GM19463 (cell line): ENCODE measurements around the gene NKAPD1.
"Not testable (repeated sequence)": the region's sequence is repeated elsewhere in the genome, so short reads cannot be mapped to it uniquely, and the experiment has no call there.

Source experiments
- ATAC-seq: cut with Tn5 transposase; IDR thresholded peaks from one replicate; pipeline ENCODE4 v1.9.1; 2021; ENCODE audit warnings: mild to moderate bottlenecking, moderate library complexity; ENCODE audit not compliant: unreplicated experiment

Gene NKAPD1

GRCh38 chr11:112085822-112086421 lies 11.8 kb downstream of the NKAPD1 start:
- peak; percentile 27 for ATAC-seq

GRCh38 chr11:112086422-112087191 lies 12.5 kb downstream of the NKAPD1 start, which contains the start of the genes SDHD and TIMM8B:
SDHD (plus strand) TSS chr11:112086873; CDS start chr11:112086908, 35 bp downstream.
TIMM8B (minus strand) TSS chr11:112086756; CDS start chr11:112086723, 33 bp downstream.
- ATAC-seq: peak; percentile 92

- ATAC-seq: no peak
These were observed 13.1 kb downstream of the NKAPD1 start for GRCh38 chr11:112087212-112087611.

GRCh38 chr11:112095302-112095701 lies 21.2 kb downstream of the NKAPD1 start:
- not testable (repeated sequence) for ATAC-seq

- no peak for ATAC-seq
These were observed 22.1 kb downstream of the NKAPD1 start for GRCh38 chr11:112096194-112096593.

GRCh38 chr11:112097734-112098528 lies 23.8 kb downstream of the NKAPD1 start:
- no peak for ATAC-seq

- no peak for ATAC-seq
These were observed 26.4 kb downstream of the NKAPD1 start for GRCh38 chr11:112100462-112100861.

GRCh38 chr11:112103446-112103845 lies 29.3 kb downstream of the NKAPD1 start:
- ATAC-seq: no peak

- ATAC-seq: no peak
These were observed 32.0 kb downstream of the NKAPD1 start for GRCh38 chr11:112106070-112106469.

GRCh38 chr11:112113539-112114457 lies 39.7 kb downstream of the NKAPD1 start:
- no peak for ATAC-seq

GRCh38 chr11:112114460-112114859 lies 40.4 kb downstream of the NKAPD1 start:
- ATAC-seq: no peak

GRCh38 chr11:112115386-112115785 lies 41.3 kb downstream of the NKAPD1 start:
- no peak for ATAC-seq

- ATAC-seq: no peak
These were observed 44.1 kb downstream of the NKAPD1 start for GRCh38 chr11:112118176-112118575.

- no peak for ATAC-seq
These were observed 48.0 kb downstream of the NKAPD1 start for GRCh38 chr11:112121981-112122615.

- ATAC-seq: no peak
These were observed 49.0 kb downstream of the NKAPD1 start for GRCh38 chr11:112123129-112123528.

GRCh38 chr11:112127056-112127455 lies 53.0 kb downstream of the NKAPD1 start:
- no peak for ATAC-seq

GRCh38 chr11:112128483-112129121 lies 54.5 kb downstream of the NKAPD1 start:
- ATAC-seq: no peak

- ATAC-seq: no peak
These were observed 55.6 kb downstream of the NKAPD1 start for GRCh38 chr11:112129656-112130055.

- no peak for ATAC-seq
These were observed 58.6 kb downstream of the NKAPD1 start for GRCh38 chr11:112132737-112133136.
